Inflammatory macrophage treated with lipopolysaccharide for 1 hour (primary cell): Measurements from ENCODE around the gene ACVR1B.

Experiments
- DNase-seq, 2 donors: peaks; one replicate each; pipeline ENCODE4 v3.0.0-alpha.2; 2020 to 2022

ACVR1B gene

DNA sequence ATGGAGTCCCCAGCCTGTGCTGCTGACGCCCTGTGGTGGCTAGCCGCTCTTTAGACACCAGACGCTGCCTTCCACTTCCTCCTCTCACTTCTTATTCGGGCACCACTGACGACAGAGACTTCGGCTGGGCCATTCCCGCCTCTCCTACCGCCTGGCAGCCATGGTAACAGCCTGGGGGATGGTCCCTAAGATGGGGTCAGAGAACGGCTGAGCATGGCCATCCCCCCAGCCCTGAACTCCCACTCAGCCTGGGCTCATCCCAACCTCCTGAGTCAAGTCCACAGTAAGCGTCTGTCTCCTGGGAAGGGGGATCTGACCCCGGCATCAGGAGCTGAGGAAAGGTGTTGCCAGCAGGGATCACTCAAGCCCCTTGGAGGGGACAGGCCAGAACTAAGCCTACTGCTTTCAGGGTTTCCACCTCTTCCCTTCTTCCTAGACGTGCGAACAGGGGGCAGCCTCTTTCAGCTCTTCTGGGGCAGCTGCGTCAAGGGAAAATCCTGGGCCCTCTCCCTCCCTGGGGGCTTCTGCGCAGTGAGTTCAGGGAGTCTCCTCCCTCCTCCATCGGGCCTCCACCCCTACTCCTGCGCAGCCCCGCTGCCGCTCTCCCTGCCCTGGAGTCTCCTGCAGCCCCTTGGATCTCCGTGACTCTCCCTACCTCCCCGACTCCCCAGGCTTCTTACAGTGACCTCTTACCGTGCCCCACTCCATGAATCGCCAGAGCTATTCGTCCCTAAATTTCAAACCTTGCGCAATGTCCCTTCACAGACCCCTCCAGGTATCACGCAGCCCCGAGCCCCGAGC, 54.6 kb downstream of the ACVR1B start:
- DNase-seq, result peak; percentile 87

- peak in 1 of 2 donors; percentile 10 for DNase-seq
These were observed 55.2 kb downstream of the ACVR1B start, which contains the start of gene TAMALIN for GRCh38 chr12:52006726-52007157. TAMALIN (plus strand) TSS chr12:52006946; CDS start chr12:52007020, 74 bp downstream.

- peak in 1 of 2 donors; percentile 31 for DNase-seq
These were observed 55.8 kb downstream of the ACVR1B start for GRCh38 chr12:52007158-52007921.

DNA sequence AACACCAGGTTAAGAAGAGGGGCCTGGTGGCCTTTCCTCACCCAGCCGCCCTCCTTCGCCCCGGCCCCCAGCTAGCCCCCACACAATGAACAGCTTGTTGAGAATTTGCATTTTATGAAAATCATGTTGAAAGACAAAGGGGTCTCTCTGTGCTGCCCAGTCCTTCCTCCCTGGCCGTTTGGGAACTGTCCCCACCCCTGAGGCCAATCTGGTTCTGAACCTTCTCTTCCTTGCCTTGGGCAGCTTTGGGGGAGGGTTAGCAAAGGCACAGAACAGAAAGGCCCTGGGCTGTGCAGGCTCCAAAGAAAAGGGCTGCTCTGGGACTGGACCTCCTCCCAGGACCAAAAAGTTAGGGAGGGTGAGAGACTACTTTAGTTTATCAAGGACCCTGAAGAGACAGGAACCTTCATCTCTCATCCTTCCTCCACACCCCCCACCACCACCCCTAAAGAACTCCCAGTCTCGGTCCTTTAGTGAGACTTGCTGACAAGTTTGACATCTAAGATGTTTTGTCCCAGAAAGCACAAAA, 56.5 kb downstream of the ACVR1B start:
- no peak for DNase-seq

- DNase-seq, result no peak
These were observed 57.7 kb downstream of the ACVR1B start for GRCh38 chr12:52009081-52009751.

DNA sequence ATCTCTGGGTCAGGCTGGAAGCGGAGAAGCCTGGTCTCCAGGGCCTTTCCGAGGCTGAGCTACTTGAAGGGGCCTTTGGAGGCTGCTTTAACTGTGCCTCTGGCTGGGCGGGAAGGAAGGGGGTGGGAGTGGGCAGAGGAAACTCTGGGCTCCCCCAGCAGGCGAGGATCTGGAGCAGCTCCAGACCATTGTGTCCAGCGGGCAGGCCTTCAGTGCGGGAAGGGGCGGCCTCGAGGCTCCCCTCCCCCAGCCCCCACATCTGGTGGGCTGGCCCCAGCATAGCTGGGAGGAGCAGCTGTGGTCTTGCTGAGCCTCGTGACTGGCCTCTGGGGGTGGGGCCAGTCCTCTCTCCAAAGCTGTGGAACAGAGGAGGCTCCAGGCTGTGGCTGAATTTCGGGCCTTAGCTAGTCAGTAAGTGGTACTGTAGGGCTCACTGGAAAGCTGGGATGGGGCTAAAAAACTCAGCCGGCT, 58.7 kb downstream of the ACVR1B start:
- no peak for DNase-seq

DNA sequence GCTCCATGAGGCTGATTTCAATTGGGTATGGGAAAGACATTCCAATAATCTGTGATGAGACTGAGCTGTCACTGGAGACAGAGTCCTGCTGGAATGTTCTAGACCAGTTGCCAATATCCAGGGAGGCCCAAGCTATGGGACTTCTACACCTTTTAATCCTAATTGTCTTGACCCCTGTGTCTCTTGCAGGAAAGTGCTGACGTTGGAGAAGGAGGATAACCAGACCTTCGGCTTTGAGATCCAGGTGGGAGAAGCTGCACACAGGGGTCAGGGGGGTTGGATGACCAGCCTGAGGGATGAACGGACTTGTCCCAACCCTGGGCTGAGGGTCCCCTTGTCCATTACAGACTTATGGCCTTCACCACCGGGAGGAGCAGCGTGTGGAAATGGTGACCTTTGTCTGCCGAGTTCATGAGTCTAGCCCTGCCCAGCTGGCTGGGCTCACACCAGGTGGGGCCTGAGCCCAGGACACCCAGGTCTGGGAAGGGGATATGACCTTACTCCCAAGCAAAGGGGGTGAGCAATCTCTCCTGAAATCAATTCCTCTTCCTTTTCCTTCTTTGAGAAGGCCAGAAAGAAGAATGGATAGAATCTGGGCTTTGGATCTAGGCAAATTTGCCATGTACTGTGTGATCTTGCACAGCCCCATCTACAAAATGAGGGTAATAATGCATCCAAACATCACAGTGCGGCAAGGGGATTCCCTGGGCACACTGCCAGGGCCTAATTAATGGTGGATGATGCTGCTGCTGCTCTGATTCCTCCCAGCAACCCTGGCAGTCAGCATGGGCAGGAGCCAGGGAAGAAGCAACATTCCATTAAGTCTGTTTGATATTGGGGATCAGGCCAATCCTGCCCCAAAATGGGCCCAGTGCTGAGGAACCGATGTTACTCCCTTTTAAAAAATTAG, 59.4 kb downstream of the ACVR1B start:
- DNase-seq, result no peak

- DNase-seq, result no peak
These were observed 60.2 kb downstream of the ACVR1B start for GRCh38 chr12:52011602-52012214.

DNA sequence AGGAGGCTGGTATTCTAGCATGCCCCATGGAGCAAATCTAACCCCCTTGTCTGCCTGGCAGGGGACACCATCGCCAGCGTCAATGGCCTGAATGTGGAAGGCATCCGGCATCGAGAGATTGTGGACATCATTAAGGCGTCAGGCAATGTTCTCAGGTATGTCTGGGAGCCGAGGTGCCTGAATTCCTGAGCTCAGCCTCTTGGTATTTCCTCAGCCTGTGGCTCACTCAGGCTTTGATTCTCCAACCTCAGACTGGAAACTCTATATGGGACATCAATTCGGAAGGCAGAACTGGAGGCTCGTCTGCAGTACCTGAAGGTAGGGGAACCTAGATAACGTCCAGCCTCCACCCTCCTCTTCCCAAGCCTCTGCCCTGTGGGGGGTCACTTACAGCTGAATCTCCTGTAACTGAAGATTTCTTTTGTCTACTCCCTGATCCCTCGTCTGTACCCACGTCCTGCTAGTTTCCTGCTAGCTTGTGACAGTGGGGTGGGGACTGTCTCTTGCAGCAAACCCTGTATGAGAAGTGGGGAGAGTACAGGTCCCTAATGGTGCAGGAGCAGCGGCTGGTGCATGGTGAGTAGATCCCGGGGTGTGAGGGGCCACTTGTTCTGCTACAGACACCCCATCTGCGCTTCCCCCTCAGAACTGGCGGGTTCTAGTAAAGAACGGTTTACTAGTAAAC, 62.3 kb downstream of the ACVR1B start:
- no peak for DNase-seq

GRCh38 chr12:52014567-52015530, 63.4 kb downstream of the ACVR1B start:
- DNase-seq, result no peak

GRCh38 chr12:52015532-52016041, 64.1 kb downstream of the ACVR1B start:
- DNase-seq, result no peak

DNA sequence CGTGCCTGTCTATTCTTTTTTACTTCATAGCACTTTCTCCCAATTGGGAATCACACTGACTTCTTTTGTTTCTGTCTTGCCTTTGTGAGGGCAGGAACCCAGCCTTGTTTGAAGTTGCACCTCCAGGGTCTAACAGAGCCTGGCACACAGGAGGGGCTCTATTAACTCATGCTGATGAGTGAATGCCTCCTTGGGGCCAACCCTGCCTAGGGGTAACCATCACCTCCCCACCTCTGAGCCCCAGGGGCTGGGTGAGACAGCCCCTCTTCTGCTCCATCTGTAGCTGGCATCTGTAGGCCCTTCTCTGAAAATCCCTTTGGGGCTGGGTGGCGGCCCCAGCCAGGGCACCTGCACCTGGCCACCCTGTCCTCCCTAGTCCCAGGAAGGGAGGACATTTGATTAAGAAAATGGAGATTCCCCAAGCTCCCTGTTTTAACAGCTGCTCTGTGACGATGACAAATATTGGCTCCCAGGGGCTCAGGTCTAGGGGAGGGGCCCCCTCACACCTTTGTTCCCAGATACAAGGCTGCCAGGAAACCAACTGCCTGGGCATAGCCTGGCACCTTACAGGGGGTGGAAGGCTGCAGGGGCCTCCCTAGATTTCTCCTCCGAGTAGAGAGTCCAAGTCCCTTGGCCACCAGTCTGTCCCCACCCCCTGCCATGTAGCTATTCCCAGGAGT, 67.1 kb downstream of the ACVR1B start:
- DNase-seq, result no peak

DNA sequence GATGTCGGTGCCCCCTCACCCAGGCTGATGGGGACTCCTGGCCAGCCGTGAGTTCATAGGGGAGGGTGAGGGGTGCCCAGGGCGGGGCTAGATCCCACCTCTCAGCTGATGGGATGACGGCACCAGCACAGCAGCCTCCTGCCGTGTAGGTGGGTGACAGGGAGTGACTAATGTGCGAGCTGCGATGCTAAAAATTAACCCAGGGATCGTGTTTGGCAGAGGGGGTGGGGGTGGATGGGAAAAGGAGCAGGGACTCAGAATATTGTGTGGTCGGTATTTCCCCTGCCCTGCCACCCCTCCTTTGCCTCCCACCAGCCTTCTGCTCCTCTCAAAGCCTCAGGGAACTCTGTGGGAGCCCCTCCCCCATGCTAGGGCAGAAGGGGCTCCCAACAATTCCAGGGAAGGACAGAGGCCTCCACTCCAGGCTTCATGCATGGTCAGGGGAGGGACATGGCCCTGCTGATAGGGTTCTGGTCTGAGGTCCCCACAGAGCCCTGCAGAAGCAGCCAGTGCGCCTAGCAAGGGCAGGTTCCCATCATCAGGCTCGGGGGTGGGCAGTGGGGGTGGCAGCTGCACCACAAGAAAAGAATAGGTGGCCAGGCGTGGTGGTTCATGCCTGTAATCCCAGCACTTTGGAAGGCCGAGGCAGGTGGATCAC, 67.7 kb downstream of the ACVR1B start:
- no peak for DNase-seq

DNA sequence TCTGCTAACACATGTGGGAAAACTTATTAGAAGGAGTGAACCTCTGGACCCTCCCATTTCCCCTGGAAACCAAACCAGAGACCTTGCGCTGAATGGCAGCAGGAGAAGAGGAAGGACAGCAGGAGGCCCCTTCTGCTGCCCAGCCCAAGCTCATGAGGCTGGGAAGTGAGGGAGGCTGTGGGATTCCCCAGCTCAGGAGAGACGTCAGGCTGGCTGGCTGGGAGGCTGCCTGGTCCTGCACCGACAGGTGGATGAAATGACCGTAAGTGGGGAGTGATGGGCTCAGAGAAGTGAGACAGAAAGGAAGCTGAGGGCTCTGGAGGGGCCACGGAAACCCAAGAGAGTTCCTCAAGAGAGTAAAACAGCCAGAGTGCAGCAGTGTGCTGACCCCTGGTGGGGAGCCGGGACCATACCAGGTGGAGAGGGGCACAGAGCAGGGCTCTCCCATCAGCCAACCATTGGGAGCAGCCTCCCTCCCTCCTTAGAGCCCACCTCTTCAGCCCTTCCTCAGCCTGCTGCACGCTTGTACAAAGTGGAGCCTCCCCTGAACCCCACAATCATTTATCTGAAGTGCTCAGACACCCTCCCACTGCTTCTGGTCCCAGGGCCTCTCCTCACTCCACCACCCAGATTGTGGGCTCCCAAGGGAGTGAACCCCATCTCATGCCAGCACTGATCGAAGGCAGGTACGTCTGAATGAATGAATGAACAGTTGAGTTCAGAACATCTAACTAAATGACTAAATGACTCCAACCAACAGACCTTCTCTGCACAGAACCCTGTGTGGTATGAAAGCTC, 69.2 kb downstream of the ACVR1B start:
- peak; percentile 34 to 47 for DNase-seq

- DNase-seq, result no peak
These were observed 71.3 kb downstream of the ACVR1B start for GRCh38 chr12:52022841-52023181.

- peak; percentile 69 to 86 for DNase-seq
These were observed 71.9 kb downstream of the ACVR1B start for GRCh38 chr12:52023182-52023975.
